Measurements from ENCODE around the gene TMC2. TPM values are rescaled to one million over a fixed set of nuclear protein-coding genes. Genes with fewer than 3 reads are reported as not detected.

TMC2 gene
- polyA plus RNA-seq (2012; ENCODE audit: insufficient read length, low read depth) = not detected

DNA sequence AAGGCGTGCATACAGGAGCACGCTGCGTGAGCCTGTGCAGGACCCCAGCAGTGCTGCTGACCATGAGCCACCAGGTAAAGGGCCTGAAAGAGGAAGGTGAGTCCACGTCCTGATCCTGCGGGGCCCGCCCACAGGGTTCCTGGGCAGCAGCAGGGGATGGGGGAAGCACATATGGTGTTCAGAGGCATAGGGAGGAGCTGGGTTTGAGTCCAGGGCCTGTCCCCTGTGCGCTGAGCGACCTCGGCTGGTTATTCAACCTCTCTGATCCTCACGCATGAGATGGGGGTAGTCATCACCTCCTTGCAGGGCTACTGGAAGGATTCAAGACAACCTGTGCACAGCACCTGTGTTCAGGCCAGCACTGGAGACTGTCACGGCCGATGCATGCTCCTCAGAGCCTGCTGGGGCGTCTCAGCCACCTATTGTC lies at the start of gene TMC2:
TSS of gene TMC2 (plus strand) at position 14 of the 427 bp plus-strand sequence. CDS start at position 63, 49 bp downstream.
- TF ChIP-seq SIN3A (IDR thresholded peaks at IDR 0.05; ENCODE audit: borderline replicate concordance, insufficient read depth, low read length) = no peak
- TF ChIP-seq POLR2AphosphoS5 (IDR thresholded peaks at IDR 0.05; ENCODE audit: low read depth, low read length) = no peak
- no peak for TF ChIP-seq FOXP2 (optimal IDR thresholded peaks at IDR 0.05; ENCODE audit: borderline replicate concordance, extremely low read depth, extremely low read length, insufficient read depth)
- no peak for TF ChIP-seq REST (IDR thresholded peaks at IDR 0.05; ENCODE audit: insufficient read depth in 1 of 2, low read depth in 2 of 2, low read length in 2 of 2)
- TF ChIP-seq TAF1 (IDR thresholded peaks at IDR 0.05; ENCODE audit: borderline replicate concordance, insufficient read depth, low read length) = no peak

GRCh38 chr20:2507464-2507863 lies 28.9 kb upstream of the TMC2 start:
- no peak for TF ChIP-seq POLR2AphosphoS5 (IDR thresholded peaks at IDR 0.05; ENCODE audit: low read depth, low read length)
- TF ChIP-seq REST (IDR thresholded peaks at IDR 0.05; ENCODE audit: insufficient read depth in 1 of 2, low read depth in 2 of 2, low read length in 2 of 2) = no peak
- TF ChIP-seq SIN3A (IDR thresholded peaks at IDR 0.05; ENCODE audit: borderline replicate concordance, insufficient read depth, low read length) = no peak
- TF ChIP-seq FOXP2 (optimal IDR thresholded peaks at IDR 0.05; ENCODE audit: borderline replicate concordance, extremely low read depth, extremely low read length, insufficient read depth) = no peak
- TF ChIP-seq TAF1 (IDR thresholded peaks at IDR 0.05; ENCODE audit: borderline replicate concordance, insufficient read depth, low read length) = no peak

GRCh38 chr20:2507875-2508630 lies 28.3 kb upstream of the TMC2 start:
- TF ChIP-seq FOXP2 (optimal IDR thresholded peaks at IDR 0.05; ENCODE audit: borderline replicate concordance, extremely low read depth, extremely low read length, insufficient read depth) (no peak), TAF1 (IDR thresholded peaks at IDR 0.05; ENCODE audit: borderline replicate concordance, insufficient read depth, low read length) (no peak)

DNA sequence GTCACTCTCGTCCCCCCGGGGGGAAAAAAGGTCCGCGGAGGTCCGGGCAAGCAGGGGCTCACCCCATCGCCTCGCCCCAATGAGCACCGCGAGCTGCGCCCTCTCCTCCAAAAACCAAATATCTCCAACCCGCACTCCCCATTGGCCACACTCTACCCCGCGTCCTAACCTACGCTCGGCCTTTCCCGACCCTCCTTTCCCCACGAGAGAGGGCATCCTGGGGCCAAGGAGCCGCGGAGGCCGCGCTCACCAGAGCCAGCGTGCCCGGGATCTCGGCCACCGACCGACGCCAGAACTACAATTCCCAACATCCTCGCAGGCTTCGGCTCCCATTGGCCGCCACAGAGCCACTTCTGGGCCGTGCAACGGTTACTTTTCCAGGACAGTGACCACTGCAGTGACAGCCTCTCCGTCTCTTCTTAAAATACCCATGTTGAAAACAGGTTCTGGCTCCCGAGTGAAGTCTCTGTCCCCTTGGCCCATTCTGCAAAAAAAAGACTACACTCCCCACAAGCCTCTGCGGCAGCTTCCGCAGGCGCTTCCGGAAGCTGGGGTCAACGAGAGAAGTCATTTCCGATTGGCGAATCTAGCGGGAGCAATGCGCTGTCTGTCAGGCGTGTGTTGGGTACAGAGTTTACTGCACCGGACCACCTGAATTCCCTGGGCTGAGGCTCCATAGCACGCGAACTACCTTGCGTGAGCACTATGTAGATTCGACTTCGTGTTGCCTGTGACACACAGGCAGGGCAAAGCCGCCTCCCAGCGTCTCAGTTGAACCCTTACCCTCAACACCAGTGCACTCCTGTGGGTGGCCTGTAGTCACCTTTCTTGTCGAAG lies 27.5 kb upstream of the TMC2 start, which contains the start of gene ZNF343:
TSS of gene ZNF343 (minus strand) at position 285 of the 837 bp plus-strand sequence. CDS start 15,020 bp downstream, outside the sequence.
- TF ChIP-seq TAF1 (IDR thresholded peaks at IDR 0.05; ENCODE audit: borderline replicate concordance, insufficient read depth, low read length) (peak; percentile 84; the same call in 1 of the 2 replicates), POLR2AphosphoS5 (IDR thresholded peaks at IDR 0.05; ENCODE audit: low read depth, low read length) (peak; percentile 86; the same call in 1 of the 2 replicates), FOXP2 (optimal IDR thresholded peaks at IDR 0.05; ENCODE audit: borderline replicate concordance, extremely low read depth, extremely low read length, insufficient read depth) (no peak)

GRCh38 chr20:2509468-2509781 lies 26.9 kb upstream of the TMC2 start:
- no peak for TF ChIP-seq REST (IDR thresholded peaks at IDR 0.05; ENCODE audit: insufficient read depth in 1 of 2, low read depth in 2 of 2, low read length in 2 of 2)
- no peak for TF ChIP-seq POLR2AphosphoS5 (IDR thresholded peaks at IDR 0.05; ENCODE audit: low read depth, low read length)
- no peak for TF ChIP-seq TAF1 (IDR thresholded peaks at IDR 0.05; ENCODE audit: borderline replicate concordance, insufficient read depth, low read length)
- no peak for TF ChIP-seq SIN3A (IDR thresholded peaks at IDR 0.05; ENCODE audit: borderline replicate concordance, insufficient read depth, low read length)
- no peak for TF ChIP-seq FOXP2 (optimal IDR thresholded peaks at IDR 0.05; ENCODE audit: borderline replicate concordance, extremely low read depth, extremely low read length, insufficient read depth)

Measured in PFSK-1 (cell line).